GM21717 (cell line): ENCODE results near the gene SUPT6H.

Experiments used
- ATAC-seq: cut with Tn5 transposase; IDR thresholded peaks from one replicate; pipeline ENCODE4 v1.9.1; 2021; ENCODE audit warnings: mild to moderate bottlenecking, moderate library complexity; ENCODE audit not compliant: unreplicated experiment

SUPT6H gene

DNA sequence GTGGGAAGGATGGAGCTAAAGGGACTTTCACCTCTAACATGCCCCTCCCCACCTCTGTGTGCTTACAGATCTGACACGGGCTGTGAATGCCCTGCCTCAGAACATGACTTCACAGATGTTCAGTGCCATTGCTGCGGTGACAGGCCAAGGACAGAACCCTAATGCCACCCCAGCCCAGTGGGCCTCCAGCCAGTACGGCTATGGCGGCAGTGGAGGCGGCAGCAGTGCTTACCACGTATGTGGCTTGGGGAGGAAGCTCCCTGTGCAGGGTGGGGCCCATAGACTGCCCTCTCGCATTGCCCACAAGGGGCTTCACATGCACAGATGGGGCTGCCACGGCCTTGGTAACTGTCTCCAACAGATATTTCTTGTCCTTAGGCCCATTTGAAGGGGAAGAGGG lies 38.3 kb downstream of the SUPT6H start:
- ATAC-seq, result no peak

DNA sequence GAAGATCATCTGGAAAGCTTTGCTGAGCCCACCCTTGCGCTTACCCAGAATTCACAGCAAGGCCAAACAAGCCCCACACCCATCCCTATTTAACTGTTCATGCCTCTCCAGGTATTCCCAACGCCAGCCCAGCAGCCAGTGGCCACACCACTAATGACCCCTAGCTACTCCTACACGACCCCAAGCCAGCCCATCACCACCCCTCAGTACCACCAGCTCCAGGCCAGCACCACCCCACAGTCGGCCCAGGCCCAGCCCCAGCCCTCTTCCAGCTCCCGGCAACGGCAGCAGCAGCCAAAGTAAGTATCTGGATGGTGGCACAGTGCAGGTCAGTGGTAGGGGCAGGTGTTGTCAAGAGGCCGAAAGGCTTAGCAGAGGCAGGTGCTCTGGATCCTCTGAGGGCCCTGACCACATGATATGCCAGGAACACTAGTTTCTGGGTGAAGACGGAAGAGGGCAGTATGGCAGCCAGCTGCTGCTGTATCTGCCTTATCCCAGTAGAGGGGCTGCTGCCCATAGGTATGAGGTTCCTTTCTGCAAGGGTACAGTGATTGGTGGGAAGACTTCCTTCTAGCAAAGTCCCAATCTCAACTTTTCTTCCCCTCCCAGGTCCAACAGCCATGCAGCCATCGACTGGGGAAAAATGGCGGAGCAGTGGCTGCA lies 39.0 kb downstream of the SUPT6H start:
- ATAC-seq, result no peak

DNA sequence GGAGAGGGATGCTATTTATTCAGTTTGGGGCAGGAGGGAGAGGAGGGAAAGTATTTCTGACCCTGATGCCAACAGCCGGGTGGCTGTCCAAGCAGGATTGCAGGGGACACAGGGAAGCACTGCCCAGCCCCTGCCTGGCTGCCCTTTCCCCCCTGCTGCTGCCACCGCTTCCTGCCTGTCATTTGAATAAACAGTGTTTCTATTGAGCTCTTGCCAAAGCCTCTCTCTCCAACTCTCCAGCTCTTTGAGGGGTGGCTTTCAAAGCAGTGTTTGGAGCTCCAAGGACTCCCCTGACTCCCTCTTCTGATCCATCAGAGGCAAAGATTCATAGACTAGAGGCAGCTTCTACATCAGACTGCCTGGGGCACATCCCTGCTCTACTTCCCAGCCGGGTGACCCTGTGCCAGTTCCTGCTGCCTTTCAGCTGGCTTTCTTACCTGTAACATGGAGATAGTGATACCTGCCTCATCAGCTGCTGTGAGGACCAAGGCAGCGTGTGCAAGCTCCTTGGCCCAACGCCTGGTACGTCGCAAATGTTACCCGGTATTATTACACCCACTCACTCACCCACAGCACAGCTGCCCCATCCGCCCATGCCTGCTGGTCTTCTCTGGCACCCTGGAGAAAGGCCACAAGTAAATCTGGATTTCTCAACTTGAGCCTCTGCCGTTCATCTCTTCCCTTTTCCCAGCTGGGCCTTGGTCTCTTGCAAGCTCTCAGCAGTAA lies 40.2 kb downstream of the SUPT6H start:
- no peak for ATAC-seq

DNA sequence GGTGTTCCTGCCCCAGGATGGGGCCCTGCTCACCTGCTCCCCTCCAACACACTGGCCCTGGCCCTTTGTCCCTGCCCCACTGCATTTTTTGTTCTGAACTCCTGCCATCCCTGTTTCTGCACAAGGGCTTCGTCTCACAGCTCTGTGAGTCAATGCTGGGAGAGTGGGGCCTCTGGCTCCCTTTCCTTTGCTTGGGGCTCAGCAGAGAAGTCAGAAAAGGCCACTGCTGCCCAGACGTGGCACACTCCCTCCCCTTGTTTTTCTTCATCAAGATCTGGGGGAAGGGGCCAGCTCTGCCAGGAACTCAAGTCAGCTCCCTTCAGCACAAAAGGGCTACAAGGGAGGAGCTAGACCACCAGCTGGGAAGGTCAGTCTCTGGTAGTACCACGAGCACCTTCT lies 40.7 kb downstream of the SUPT6H start:
- no peak for ATAC-seq

DNA sequence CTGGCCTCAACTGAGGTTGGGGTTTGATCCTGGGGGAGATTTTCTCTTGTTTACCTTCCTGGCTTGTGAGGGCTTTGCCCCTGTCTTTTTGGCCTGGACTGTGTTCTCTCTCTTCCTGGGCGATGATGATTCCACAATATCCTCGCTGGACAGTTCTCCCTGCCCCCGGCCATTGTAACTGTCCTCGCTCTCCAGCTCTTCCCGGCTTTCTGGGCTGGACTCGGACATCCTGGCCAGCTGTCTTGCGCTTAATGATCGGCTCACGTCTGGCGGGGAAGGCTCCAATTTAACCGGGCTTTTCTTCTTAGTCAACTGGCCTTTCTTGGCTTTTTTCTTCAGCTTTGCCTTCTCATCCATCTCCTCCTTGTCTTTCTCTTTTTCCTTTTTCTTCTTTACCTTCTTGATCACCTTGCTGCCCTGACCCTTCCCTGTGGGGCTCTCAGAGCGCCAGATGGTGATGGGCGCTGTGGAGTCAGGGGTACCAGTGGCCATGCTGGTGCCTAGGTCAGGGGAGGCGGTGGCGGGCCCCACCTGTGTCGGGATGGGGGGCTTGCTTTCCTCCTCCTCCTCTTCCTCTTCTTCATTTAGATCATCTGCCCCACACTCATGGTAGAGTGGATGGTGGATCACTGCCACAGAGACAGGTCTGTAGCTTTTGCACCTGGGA lies 41.7 kb downstream of the SUPT6H start:
- no peak for ATAC-seq

DNA sequence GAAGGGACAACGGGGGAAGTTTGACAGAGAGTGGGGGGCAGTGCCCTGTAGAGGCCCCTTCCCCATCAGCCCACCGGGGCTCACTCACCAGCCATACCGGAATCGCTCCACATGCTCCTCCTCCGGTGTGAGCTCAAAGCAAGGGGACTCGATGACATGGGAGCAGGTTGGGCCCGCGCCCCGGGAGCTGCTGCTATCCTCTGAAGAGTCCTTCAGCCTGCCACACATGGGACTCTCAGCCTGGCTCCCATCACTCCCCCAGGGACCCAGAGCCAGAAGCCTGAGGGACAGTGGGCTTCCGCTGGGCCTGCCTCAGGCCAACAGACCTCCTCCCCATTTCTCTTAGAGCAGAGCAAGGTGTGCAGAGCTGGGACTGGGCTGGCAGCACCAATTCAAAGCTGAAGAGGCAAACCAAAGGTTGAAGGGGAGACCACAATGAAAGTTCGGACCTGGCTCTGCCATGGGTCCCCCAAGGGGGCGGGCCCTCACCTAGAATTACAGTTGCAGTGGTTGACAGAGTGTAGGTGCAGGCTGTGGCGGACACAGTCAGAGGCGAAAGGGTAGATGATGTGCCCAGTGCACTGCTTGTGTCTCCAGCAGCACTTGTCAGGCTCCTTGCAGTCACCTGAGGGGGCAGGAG lies 42.3 kb downstream of the SUPT6H start:
- ATAC-seq, result no peak

DNA sequence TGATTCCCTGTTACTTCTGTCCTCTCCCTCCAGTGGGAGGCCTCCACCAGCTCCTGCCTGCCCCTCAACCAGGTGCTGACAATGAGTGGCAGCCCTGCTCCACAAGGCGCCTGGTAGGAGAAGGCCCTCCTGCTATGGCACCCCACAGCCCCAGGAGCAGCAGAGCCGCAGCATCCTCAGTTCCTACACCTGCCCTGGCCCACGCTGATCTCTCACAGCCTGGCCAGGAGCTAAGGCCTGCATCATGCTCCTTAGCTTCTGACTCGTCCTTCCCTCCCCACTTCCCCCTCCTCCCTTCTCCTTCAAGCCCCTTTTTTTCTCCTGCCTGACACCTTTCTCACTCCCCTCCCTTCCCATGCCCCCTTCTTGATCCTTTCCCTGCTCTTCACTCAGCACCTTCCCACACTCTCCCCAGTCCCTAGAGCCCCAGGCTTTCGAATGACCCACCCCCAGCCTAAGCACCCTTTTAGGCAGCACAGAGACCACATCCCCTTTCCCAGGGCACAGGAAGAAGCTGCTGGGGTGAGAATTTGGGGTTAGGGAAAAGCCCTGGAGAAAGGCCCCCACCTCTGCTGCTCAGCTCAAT lies 43.2 kb downstream of the SUPT6H start:
- ATAC-seq, result no peak

DNA sequence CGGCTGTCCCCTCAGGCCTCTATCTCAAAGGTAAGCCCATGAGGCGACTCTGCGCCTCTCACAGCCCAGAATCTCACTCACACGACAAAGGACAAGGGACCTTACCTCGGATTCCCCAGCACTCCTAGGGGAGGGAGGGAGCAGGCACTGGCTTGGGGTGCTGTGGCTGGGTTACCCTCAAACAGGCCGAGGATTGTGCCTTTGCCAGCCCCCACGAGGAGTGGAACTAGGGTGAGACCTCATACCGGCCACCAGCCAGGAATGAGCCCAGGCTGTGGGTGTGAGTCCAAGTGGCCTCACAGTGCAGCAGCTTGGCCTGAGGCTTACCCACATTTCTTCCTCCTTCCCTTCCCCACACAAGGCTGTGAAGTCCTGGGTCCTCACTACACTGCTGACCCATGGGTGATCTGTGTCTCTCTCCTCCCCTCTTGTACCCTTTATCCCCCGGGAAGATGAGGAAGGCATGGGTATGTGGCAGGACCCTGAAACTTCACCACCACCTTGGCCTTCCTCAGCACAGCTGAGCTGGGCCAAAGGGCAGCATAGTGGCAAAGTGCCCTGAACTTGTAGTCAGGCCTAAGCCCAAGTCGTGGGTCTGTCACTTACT lies 43.8 kb downstream of the SUPT6H start:
- ATAC-seq, result no peak

DNA sequence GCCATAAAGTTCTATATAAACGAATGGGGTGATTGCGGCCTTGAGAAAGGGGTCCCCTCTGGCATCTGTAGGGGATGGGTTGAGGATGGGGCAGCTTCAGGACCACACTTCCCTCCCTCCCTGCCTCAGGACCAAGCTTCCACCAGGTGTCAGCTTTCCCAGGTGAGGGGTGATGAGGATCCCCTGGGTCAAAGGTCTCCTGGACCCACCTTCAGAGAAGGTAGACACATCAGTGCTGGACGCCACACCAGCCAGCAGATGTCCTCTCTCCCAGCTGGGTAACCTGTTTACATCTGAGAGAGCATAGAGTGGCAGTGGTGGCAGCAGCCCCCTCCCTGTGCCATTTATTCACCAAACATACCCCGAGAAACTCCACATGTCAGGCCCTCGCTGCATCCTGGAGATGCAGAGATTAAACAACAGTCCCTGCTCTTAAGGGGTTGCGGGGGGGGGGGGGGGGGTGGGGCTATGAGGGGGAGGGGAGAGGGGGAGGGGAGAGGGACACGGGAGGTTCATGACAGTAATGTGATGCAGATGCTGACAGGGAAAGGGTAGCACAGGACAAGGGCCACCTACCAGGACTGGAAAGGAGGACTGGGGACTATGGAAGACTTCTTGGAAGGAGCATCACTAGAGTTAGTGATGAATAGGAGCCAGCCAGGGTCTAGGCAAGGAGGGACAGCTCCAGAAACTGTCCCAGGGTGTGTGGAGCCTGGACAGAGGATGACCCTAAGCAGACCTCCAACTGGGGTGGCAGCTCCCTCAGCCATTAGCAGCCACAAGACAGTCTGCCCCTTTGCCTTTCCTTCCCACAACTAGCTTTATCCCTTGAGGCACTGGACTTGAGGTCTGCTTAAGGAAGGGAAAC lies 44.7 kb downstream of the SUPT6H start:
- no peak for ATAC-seq

DNA sequence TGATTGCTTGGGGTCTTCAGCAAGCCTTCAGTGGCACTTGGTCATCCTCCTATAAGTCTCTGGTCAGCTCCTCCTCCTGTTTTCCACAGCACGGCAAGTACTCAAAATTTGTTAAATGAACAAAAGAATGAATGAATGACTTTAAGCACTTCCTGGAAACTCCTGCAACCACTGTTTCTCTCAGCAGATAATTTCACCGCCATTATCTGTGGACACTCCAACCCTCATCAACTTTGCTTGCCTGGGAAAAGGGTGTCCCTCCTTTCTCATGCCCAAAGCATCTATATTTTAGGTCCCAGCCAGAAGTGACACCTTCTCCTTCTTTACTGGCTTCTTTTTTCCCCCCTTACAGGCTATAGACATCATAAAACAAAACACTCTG lies 45.3 kb downstream of the SUPT6H start:
- ATAC-seq, result no peak

DNA sequence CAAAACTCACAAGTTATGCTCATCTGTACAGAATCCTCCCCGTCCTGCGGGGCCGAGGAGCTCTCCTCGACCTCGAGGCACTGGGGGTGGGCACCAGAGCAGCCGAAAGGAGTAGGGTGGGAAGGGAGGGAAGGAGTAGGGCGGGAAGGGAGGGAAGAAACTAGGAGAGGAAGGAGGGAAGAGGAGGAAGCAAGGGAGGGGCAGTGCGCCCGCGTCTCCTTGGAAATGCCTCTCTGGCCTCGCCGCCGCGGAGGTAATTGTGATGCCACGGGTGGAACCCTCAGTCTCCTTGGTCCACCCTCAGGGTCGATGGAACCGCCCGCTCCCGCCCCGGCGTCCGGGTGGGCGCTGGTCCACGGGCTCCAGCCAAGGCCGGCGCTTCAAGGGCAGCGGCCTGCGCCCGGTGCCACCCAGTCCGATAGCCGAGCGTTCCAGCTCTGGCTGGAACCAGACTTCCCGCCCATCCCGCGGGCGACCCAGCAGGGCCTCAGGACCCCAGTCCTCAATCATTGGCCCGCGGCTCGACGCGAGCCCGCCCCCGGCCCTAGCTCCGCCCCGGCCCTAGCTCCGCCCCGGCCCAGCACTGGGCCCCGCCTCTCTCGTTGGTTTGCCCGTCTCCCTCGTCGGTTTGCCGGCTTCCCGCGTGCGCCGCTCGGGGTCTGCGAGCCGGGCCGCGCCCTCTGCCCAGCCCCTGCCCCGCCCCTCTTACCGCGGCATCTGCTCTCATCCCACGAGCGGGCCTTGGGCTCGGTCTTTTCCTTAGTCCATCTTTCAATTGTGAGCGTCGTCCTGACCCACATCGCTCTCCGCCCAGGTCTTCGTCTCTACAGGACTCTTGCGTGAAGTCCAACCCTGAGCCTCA lies 49.1 kb downstream of the SUPT6H start:
- ATAC-seq, result peak; percentile 63

DNA sequence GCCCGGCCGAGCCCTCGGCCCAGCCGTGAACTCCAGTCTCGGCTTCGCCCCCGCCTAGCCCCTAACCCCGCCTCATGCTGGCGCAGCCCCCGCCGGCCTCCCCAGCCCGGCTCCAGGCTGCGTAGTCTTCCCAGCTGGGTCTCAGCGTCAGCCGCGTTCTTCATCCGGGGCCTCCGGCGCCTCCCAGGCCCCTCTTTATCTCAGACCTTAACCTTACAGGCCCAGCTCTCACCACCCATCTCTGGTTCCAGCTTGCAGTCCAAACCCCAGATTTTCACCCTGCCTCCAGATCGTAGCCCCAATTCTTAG lies 49.7 kb downstream of the SUPT6H start, which contains the start of gene PROCA1:
PROCA1 (minus strand) TSS at position 166 of the 309 bp plus-strand sequence. CDS start 228 bp downstream, outside the sequence.
- ATAC-seq, result no peak

DNA sequence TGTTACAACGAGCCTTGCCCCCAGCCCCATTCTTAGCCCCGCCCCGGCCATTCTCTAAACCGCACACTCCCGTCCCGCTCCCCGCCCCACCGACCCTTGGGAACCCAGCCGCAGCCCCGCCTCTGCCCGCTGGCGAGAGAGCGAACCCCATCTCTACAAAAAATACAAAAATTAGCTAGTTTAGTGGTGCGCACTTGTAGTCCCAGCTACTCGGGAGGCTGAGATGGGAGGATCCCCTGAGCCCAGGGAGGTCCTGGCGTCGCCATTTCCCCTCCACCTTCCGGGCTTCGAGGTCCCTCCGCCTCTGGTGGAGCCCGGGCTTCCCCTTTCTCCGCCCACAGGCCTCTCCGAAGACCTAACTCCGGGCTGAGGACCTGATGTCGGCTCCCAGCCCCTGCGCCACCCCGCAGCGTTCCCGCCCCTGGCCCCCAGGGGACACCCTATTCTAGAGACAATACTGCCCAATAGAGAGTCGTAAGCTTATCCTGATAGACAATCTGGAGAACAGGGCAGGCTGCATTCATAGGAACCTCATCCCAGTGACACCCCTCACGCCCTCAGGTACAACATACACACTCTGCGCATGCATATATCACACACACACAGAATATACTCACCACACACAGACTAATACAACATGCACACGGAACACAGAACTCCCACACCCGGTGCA lies 50.2 kb downstream of the SUPT6H start:
- ATAC-seq, result no peak

DNA sequence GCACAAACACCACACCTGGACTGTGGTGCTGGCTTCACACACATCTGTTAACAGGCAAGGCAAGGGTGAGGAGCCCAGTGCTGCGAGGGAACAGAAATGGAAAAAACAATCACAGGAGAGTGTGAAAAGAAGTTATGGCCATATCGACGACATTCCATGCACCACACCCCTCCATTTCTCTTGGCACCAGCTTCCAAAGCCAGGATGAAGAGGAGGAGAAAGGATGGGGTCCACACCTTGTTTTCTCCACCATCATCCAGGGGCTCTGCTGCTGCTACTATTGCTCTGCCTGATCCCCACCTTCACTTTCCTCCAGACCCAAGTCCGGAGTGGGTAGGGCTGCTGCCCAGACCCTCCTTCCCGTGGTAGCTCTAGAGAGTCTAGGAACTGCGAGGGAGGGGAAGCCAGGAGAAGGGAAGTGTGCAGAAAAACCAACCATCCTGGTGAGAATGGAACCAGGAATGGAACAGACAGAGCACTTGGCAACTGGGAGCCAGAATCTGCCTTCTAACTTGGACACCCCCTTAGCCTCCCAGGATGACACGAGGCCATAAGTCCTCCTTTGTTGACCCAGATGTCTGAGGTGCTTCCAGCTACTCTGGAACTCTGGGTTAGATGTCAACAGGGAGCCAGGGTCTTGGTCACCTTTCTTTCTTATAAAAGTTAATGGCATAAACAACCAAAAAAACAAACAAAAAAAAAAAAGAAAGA lies 50.9 kb downstream of the SUPT6H start:
- ATAC-seq, result no peak

DNA sequence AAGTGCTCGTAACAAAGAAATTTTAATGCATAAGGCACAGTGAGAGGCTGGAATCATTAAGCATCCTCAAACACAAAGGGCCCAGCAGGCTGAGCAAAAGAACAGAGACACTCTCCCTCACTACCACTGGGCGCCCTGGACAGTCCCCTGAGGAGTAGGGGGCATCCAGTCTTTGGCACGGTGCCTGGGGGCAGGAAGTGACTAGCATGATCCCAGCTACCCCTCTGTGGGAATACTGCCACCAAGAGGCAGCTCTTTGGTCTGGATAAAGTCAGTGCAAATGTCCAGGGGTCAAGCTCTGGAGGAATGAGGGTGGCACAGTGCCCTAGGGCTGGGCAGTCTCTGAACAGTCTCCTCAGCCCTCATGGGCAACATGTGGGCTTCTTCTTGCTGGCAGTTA lies 52.3 kb downstream of the SUPT6H start:
- ATAC-seq, result no peak

DNA sequence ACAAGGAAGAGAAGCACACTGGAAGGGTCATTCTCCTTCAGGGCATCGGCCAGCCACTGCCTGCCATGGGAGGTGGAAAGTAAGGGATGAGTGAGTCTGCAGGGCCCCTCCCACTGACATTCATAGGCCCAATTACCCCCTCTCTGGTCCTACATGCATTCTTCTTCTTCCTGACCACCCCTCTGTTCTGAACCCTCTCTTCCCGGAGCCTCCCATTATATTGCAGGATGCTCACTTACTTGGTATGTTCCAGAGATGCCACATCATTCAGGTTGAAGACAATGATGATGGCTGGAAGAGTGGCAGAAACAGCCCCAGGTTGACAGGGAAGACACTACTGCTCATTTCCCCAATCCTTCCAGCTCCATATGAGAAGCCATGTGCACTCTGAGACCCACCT lies 53.2 kb downstream of the SUPT6H start:
- ATAC-seq, result no peak

DNA sequence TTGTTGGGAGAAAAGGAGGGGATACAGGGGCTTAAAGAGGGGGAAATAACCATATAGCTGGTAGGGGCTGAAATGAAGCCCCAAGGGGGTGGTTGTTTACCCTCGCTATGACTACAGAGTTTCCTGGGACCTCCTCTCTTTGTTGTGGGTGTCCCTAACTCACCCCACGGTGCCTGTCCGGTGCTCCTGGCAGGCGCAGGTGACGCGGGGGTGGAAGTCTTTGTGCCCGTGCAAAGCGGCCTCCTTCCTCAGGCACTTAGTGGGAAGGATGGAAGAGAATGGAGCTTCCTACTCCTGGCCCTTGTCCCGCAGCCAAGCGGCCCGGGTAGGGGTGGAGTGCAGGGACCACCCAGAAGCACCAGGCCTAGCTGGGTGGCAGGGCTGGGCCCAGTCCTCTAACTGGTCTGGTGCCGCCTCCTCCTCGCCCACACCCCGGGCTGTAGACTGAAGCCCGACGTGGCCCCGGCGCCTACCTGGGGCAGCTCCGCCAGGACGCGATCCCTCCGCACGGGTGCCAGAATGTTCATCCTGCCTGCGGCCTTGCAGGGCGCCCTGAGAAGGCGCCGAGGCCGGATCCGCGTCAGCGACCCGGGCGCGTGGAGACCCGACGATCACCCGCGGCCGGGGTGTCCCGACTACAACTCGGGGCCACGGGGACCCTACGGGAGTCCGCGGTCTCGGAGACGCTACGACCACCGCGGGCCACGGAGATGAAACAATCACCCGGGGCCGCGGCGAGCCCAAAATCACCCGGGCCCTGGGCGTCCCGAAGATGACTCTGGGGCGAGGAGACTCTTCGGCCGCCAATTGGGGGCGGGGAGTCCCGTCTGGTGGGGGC lies 55.0 kb downstream of the SUPT6H start:
- ATAC-seq, result no peak
